GM12878 (cell line): Measurements from ENCODE around the gene OR2AE1. TPM values are rescaled to one million over a fixed set of nuclear protein-coding genes. Genes with fewer than 3 reads are reported as not detected.

Source experiments
- ATAC-seq: fragments of 200-7000 bp; cut with Tn5 transposase; 3 replicates; pipeline ENCODE4 v1.9.1; 2020; ENCODE audit warnings: mild to moderate bottlenecking, moderate library complexity
- BruUV-seq: library from RNA; stranded (reverse); fragments of 400-500 nt; replicated peaks from 2 replicates; lab custom pipeline; 2021; lab: Mats Ljungman, UMichigan
- CTCF ChIA-PET: fragments of 300-600 bp; sonication (Branson Sonifier 250); formaldehyde crosslinking; extraction: SDS; loops from one replicate; lab custom pipeline; 2021; ENCODE audit warnings: inconsistent platforms; lab: Yijun Ruan, JAX
- POLR2A ChIA-PET: fragments of 350-600 bp; formaldehyde crosslinking; extraction: SDS; loops from one replicate; lab custom pipeline; 2021; ENCODE audit warnings: inconsistent platforms; lab: Charles Lee
- RAD21 ChIA-PET: fragments of 300-600 bp; sonication (Branson Sonifier 250); formaldehyde crosslinking; loops from one replicate; lab custom pipeline; 2023; ENCODE audit warnings: antibody characterized with exemption; ENCODE audit not compliant: unreplicated experiment; lab: Charles Lee
- SMC1A ChIA-PET: fragments of 300-600 bp; sonication (Branson Sonifier 250); formaldehyde crosslinking; loops from one replicate; lab custom pipeline; 2023; ENCODE audit not compliant: unreplicated experiment, uncharacterized antibody; lab: Charles Lee
- DNase-seq: peaks from one replicate; pipeline ENCODE4 v3.0.0-alpha.2; 2011; ENCODE audit warnings: low read depth, low spot score
- FAIRE-seq: peaks from 3 replicates; lab custom pipeline; 2011; peaks lifted over from hg19 to GRCh38; lab: Jason Lieb, UNC
- H2AFZ ChIP-seq: 2 replicates; pipeline ENCODE4 v1.6.0; 2011; ENCODE audit warnings: low read depth, low read length, control low read depth; ENCODE audit not compliant: control insufficient read depth
- H3K27ac ChIP-seq: 2 replicates; pipeline ENCODE4 v1.5.1; 2011; ENCODE audit warnings: control low read depth; ENCODE audit not compliant: control insufficient read depth, insufficient read depth
- H3K27me3 ChIP-seq, 2 experiments: replicated peaks in 1 of 2; 2 replicates each; pipeline versions ENCODE4 v1.6.0 to v1.6.1; 2011; ENCODE audit warnings: low read length in 1 of 2; ENCODE audit not compliant: control insufficient read depth in 2 of 2, insufficient read depth in 2 of 2
- H3K36me3 ChIP-seq, 2 experiments: 2 replicates each; pipeline ENCODE4 v1.5.1; 2011; ENCODE audit warnings: low read length in 1 of 2; ENCODE audit not compliant: control insufficient read depth in 2 of 2, insufficient read depth in 2 of 2
- H3K4me1 ChIP-seq: 2 replicates; pipeline ENCODE4 v1.6.1; 2011; ENCODE audit warnings: mild to moderate bottlenecking, low read length, moderate library complexity, mixed read lengths; ENCODE audit not compliant: control insufficient read depth, insufficient read depth
- H3K4me2 ChIP-seq: 2 replicates; pipeline ENCODE4 v1.6.0; 2011; ENCODE audit warnings: control low read depth; ENCODE audit not compliant: control insufficient read depth, insufficient read depth
- H3K4me3 ChIP-seq: fragments of 200-600 bp; sonication (generic); 2 replicates; pipeline ENCODE4 v1.5.1; 2016
- H3K79me2 ChIP-seq: 2 replicates; pipeline ENCODE4 v1.6.0; 2011; ENCODE audit warnings: low read length; ENCODE audit not compliant: control insufficient read depth, insufficient read depth
- H3K9ac ChIP-seq: 2 replicates; pipeline ENCODE4 v1.8.0; 2011; ENCODE audit warnings: low read length, control low read depth, mixed read lengths; ENCODE audit not compliant: control insufficient read depth, insufficient read depth
- H3K9me3 ChIP-seq: replicated peaks from 3 replicates; pipeline ENCODE4 v1.5.1; 2011; ENCODE audit warnings: mild to moderate bottlenecking, low read length; ENCODE audit not compliant: control insufficient read depth, insufficient read depth
- H4K20me1 ChIP-seq: 2 replicates; pipeline ENCODE4 v1.6.0; 2011; ENCODE audit not compliant: control insufficient read depth, insufficient read depth
- ATF2 ChIP-seq: IDR thresholded peaks from 2 replicates; pipeline ENCODE4 v1.6.1; 2012; ENCODE audit warnings: low read length, inconsistent platforms
- CHD4 ChIP-seq: fragments of 200-600 bp; sonication (generic); IDR thresholded peaks from 2 replicates; pipeline ENCODE4 v1.6.1; 2016; ENCODE audit warnings: mild to moderate bottlenecking
- JUND ChIP-seq: IDR thresholded peaks from 2 replicates; pipeline ENCODE4 v1.6.1; 2012; ENCODE audit warnings: low read depth, mild to moderate bottlenecking, low read length, improper control_type of control experiment, moderate library complexity
- LARP7 ChIP-seq: fragments of 450-650 bp; IDR thresholded peaks from 2 replicates; pipeline ENCODE4 v1.6.1; 2017; ENCODE audit warnings: mild to moderate bottlenecking
- MEF2B ChIP-seq: fragments of 450-650 bp; IDR thresholded peaks from 2 replicates; pipeline ENCODE4 v1.6.1; 2018; ENCODE audit warnings: mild to moderate bottlenecking, moderate library complexity; ENCODE audit not compliant: partially characterized antibody, poor library complexity, severe bottlenecking
- NFYB ChIP-seq: IDR thresholded peaks from 2 replicates; pipeline ENCODE4 v1.6.1; 2011; ENCODE audit warnings: low read depth, mild to moderate bottlenecking, low read length, improper control_type of control experiment, moderate library complexity; ENCODE audit not compliant: insufficient read depth
- SKIL ChIP-seq: fragments of 450-650 bp; IDR thresholded peaks from 2 replicates; pipeline ENCODE4 v1.6.1; 2017; ENCODE audit warnings: mild to moderate bottlenecking, low read depth, inconsistent platforms; ENCODE audit not compliant: poor library complexity, severe bottlenecking
- SP1 ChIP-seq: IDR thresholded peaks from one replicate; pipeline ENCODE4 v1.6.1; 2011; ENCODE audit warnings: low read depth, low read length
- TAF1 ChIP-seq: IDR thresholded peaks from 2 replicates; pipeline ENCODE4 v1.6.1; 2011; ENCODE audit warnings: mild to moderate bottlenecking, low read depth, low read length, borderline replicate concordance
- YBX1 ChIP-seq: fragments of 450-650 bp; IDR thresholded peaks from 2 replicates; pipeline ENCODE4 v1.6.1; 2016; ENCODE audit warnings: antibody characterized with exemption
- ZNF274 ChIP-seq: IDR thresholded peaks from one replicate; pipeline ENCODE4 v1.8.0; 2011; ENCODE audit not compliant: insufficient read length, insufficient read depth
- WGBS: methylation state at CpG from one replicate; pipeline ENCODE4 v1.1.6; 2016; ENCODE audit warnings: low lambda C conversion rate; ENCODE audit not compliant: insufficient replicate concordance, insufficient coverage; ENCODE audit errors: missing lambda C conversion rate; 5-methylcytosine and 5-hydroxymethylcytosine counted together
- in situ Hi-C: fragments of 300-500 bp; cut with MboI; formaldehyde crosslinking; loops from 9 replicates; pipeline ENCODE4 v1.14.3; 2018; ENCODE audit warnings: mixed read lengths
- intact Hi-C: fragments of 100-400 bp; cut with micrococcal nuclease; formaldehyde crosslinking; loops from one replicate; pipeline ENCODE4 v1.14.2; 2022; ENCODE audit not compliant: unreplicated experiment
- polyA plus RNA-seq, 11 experiments: library from polyadenylated mRNA; depleted of rRNA in 4 of 11; unstranded in 6 of 11; stranded (reverse) in 5 of 11; fragments of >200 nt; fragmentation: Nextera tagmentation in 4 of 11; fragmentation: Illumina TruSeq in 1 of 11; extraction: Ambion mirVana in 4 of 11; extraction: Trizol in 1 of 11; gene quantifications; 1 replicate in 1 of 11; 2 replicates in 10 of 11; pipeline versions ENCODE4 v1.2.1 to v1.2.3, GENCODE V29; 2011 to 2016; ENCODE audit warnings: inconsistent platforms in 2 of 11, missing spikeins in 2 of 11, low read depth in 1 of 11
- total RNA-seq, 4 experiments: library from RNA; depleted of rRNA in 3 of 4; stranded (reverse); fragments of >200 nt in 3 of 4; fragmentation: Illumina TruSeq in 1 of 4; extraction: Trizol in 1 of 4; gene quantifications; 2 replicates each; pipeline versions ENCODE4 v1.2.1 to v1.2.3, GENCODE V29; 2013 to 2021
- TF ChIP-seq, protein P1 (sequence below): IDR thresholded peaks from 2 replicates; pipeline ENCODE4 v1.6.1; 2011; ENCODE audit warnings: low read depth, low read length, improper control_type of control experiment, borderline replicate concordance
- TF ChIP-seq, protein P2 (sequence below): IDR thresholded peaks from 2 replicates; pipeline ENCODE4 v1.6.1; 2011; ENCODE audit warnings: borderline replicate concordance, low read depth, mild to moderate bottlenecking, moderate library complexity, mixed read lengths, low read length; ENCODE audit not compliant: insufficient read depth; ENCODE audit errors: extremely low read length

The OR2AE1 gene
- total and polyA plus RNA-seq, 10 of the 15 experiments (the other 5 are each of a cell fraction or from before 2014, with no cell fraction given) = 0.05 to 0.34 (median 0.18) TPM; not detected in 4

DNA sequence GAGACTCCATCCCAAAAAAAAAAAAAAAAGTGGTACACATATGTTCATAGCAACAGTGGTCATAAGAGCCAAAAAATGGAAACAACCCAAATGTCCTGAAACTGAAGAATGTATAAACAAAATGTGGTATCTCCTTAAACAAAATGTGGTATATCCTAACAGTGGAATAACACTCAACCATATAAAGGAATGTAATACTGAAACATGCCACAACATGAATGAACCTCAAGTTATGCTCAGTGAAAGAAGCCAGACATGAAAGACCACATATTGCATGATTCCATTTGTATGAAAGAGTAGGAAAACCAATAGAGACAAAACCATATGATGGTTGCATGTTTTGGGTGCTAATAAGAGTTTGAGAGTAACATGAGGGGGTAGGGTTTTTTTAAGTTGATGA, 49.5 kb upstream of the OR2AE1 start:
- ChIA-PET CTCF (interaction anchor here (1.0 kb wide), 1 partner anchor 11 kb away, joined by 3 read pairs; no protein-coding TSS in a partner anchor), POLR2A (no interaction called here)

GRCh38 chr7:99923200-99923599, 46.4 kb upstream of the OR2AE1 start:
- ATAC-seq (no peak), DNase-seq (no peak), FAIRE-seq (no peak)
- ChIA-PET SMC1A (interaction anchor here (2.0 kb wide), 1 partner anchor 9 kb away, joined by 8 read pairs; no protein-coding TSS in a partner anchor), CTCF (interaction anchor here (2.6 kb wide), 1 partner anchor 9 kb away, joined by 6 read pairs; no protein-coding TSS in a partner anchor), RAD21 (interaction anchor here (0.6 kb wide), 1 partner anchor 10 kb away, joined by 3 read pairs; no protein-coding TSS in a partner anchor), POLR2A (interaction anchor here (0.6 to 0.7 kb wide), 3 partner anchors 94 to 744 kb away, joined by 3 to 4 read pairs (median 3); no protein-coding TSS in a partner anchor)
- Histone ChIP-seq H3K9me3 (no peaks in the 10 kb centered on the region; the same call in 2 of the 3 replicates), H3K4me1 (no peaks in the 10 kb centered on the region), H4K20me1 (no peaks in the 10 kb centered on the region), H3K4me2 (no peak overlapping the region), H3K4me3 (no peak overlapping the region), H3K27ac (no peak overlapping the region), H3K79me2 (peaks cover 23% of the 10 kb centered on the region), H2AFZ (no peak overlapping the region), H3K36me3 (no peaks in the 10 kb centered on the region), H3K9ac (no peak overlapping the region), H3K27me3 (peaks cover 0 to 2% of the 10 kb centered on the region in 2 experiments; a peak in 2 of 4 replicates)
- 92% methylated on average over 3 of the region's 3 CpGs for WGBS
- intact Hi-C loops = no loop called here
- in situ Hi-C loops = no loop called here
- TF ChIP-seq SKIL (no peak), ATF2 (no peak), JUND (no peak), CHD4 (no peak), LARP7 (no peak), TAF1 (no peak), YBX1 (no peak), ZNF274 (no peak)
- TF ChIP-seq, protein P1, sequence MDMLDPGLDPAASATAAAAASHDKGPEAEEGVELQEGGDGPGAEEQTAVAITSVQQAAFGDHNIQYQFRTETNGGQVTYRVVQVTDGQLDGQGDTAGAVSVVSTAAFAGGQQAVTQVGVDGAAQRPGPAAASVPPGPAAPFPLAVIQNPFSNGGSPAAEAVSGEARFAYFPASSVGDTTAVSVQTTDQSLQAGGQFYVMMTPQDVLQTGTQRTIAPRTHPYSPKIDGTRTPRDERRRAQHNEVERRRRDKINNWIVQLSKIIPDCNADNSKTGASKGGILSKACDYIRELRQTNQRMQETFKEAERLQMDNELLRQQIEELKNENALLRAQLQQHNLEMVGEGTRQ = no peak
- no TSS peak for BruUV-seq

More for the DNA sequence above, 49.5 kb upstream of the OR2AE1 start:
- Histone ChIP-seq H3K9ac (no peak overlapping the region), H2AFZ (no peak overlapping the region), H3K36me3 (no peaks in the 10 kb centered on the region), H4K20me1 (no peaks in the 10 kb centered on the region), H3K4me2 (no peak overlapping the region), H3K27me3 (peaks cover 4% of the 10 kb centered on the region in 2 experiments; a peak in 3 of 4 replicates), H3K4me3 (no peak overlapping the region), H3K4me1 (no peaks in the 10 kb centered on the region), H3K9me3 (no peaks in the 10 kb centered on the region), H3K79me2 (no peaks in the 10 kb centered on the region), H3K27ac (no peak overlapping the region)
- TF ChIP-seq NFYB (no peak), MEF2B (no peak), SP1 (no peak)
- TF ChIP-seq, protein P2, sequence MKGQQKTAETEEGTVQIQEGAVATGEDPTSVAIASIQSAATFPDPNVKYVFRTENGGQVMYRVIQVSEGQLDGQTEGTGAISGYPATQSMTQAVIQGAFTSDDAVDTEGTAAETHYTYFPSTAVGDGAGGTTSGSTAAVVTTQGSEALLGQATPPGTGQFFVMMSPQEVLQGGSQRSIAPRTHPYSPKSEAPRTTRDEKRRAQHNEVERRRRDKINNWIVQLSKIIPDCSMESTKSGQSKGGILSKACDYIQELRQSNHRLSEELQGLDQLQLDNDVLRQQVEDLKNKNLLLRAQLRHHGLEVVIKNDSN = no peak
- ChIA-PET RAD21 (no interaction called here), SMC1A (no interaction called here)
- in situ Hi-C loops = no loop called here
- no peak for FAIRE-seq
- no peak for ATAC-seq
- intact Hi-C loops = no loop called here
- no TSS peak for BruUV-seq
- DNase-seq = no peak
